ENCODE results near the gene RFC2. TPM values are rescaled to one million over a fixed set of nuclear protein-coding genes. Genes with fewer than 3 reads are reported as not detected.
"Not testable (repeated sequence)": the region's sequence is repeated elsewhere in the genome, so short reads cannot be mapped to it uniquely, and the experiment has no call there.

The RFC2 gene
- total RNA-seq, 4 donors from 2014 or later: 4.9 to 31.4 (median 19.2) TPM

DNA sequence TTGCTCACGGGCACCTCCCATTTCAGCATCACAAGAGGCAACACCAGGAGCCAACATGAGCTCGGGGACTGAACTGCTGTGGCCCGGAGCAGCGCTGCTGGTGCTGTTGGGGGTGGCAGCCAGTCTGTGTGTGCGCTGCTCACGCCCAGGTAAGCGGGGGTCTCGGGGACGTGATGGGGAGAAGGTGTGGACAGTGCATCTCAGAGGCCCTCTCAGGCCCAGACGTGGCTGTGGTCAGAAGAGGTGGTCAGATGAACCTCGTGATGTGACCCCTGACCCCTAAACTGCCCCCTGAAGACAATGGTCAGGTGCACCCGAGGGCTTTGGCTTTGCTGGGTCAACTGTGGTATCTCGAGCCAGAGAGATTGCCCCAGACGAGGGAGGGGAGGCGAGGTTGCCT lies 38.3 kb downstream of the RFC2 start:
- DNase-seq: no peak
- Histone ChIP-seq H3K36me3 (no peaks in the 10 kb centered on the region), H3K9me3 (no peaks in the 10 kb centered on the region), H3K4me1 (no peaks in the 10 kb centered on the region), H3K27me3 (no peaks in the 10 kb centered on the region), H3K27ac (no peak overlapping the region), H3K4me3 (no peak overlapping the region)
- no peak for TF ChIP-seq POLR2A (IDR thresholded peaks at IDR 0.05)
- TF ChIP-seq, protein P1, sequence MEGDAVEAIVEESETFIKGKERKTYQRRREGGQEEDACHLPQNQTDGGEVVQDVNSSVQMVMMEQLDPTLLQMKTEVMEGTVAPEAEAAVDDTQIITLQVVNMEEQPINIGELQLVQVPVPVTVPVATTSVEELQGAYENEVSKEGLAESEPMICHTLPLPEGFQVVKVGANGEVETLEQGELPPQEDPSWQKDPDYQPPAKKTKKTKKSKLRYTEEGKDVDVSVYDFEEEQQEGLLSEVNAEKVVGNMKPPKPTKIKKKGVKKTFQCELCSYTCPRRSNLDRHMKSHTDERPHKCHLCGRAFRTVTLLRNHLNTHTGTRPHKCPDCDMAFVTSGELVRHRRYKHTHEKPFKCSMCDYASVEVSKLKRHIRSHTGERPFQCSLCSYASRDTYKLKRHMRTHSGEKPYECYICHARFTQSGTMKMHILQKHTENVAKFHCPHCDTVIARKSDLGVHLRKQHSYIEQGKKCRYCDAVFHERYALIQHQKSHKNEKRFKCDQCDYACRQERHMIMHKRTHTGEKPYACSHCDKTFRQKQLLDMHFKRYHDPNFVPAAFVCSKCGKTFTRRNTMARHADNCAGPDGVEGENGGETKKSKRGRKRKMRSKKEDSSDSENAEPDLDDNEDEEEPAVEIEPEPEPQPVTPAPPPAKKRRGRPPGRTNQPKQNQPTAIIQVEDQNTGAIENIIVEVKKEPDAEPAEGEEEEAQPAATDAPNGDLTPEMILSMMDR (IDR thresholded peaks at IDR 0.05): no peak
- intact Hi-C loops (cut with DNase I; ENCODE audit: low total_unique reads): no loop called here

DNA sequence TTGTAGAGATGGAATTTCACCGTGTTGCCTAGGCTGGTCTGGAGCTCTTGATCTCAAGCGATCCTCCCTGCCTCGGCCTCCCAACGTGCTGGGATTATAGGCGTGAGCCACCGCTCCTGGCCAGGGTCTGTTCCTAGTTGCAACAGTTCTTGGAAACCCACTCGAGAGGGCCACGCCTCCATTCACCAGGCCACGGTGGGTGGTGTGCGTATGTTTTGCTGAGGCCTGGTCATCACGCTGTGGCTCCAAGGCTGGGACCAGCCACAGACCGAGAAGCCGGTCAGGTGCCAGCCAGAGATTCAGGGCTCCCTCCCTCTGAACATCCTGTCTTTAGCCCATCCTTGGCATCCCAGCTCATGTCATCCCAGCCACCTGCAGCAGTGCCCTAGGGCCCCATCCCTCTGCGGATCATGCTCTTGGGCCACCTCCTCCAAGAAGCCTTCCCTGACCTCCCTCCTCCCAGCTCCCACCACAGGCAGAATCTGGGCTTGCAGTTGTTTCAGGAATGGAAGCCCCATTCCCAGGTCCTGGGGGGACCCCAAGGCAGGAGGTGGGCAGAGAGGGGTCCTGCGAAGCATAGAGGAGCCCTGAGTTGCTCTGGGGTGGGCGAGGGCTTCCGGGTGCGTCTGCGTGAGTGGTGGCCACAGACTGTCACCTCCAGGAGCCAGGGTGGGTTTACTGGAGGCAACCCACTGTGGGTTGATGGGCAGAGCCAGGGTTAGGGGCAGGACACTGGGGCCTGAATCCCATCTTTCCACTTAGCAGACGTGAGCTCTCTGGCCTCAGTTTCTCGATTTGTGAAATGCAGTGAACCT lies 39.2 kb downstream of the RFC2 start:
- Histone ChIP-seq H3K27me3 (no peaks in the 10 kb centered on the region), H3K4me1 (no peaks in the 10 kb centered on the region), H3K27ac (no peak overlapping the region), H3K36me3 (no peaks in the 10 kb centered on the region), H3K9me3 (no peaks in the 10 kb centered on the region), H3K4me3 (no peak overlapping the region)
- TF ChIP-seq POLR2A (IDR thresholded peaks at IDR 0.05): no peak
- TF ChIP-seq, protein P1 (IDR thresholded peaks at IDR 0.05): no peak
- intact Hi-C loops (cut with DNase I; ENCODE audit: low total_unique reads): no loop called here
- no peak for DNase-seq

- no peaks in the 10 kb centered on the region for H3K9me3 ChIP-seq
- intact Hi-C loops (cut with DNase I; ENCODE audit: low total_unique reads): no loop called here
- DNase-seq: no peak
- no peak overlapping the region for H3K4me3 ChIP-seq
- H3K36me3 ChIP-seq: no peaks in the 10 kb centered on the region
- no peak overlapping the region for H3K27ac ChIP-seq
- H3K27me3 ChIP-seq: no peaks in the 10 kb centered on the region
- no peaks in the 10 kb centered on the region for H3K4me1 ChIP-seq
- no peak for TF ChIP-seq POLR2A (IDR thresholded peaks at IDR 0.05)
- TF ChIP-seq, protein P1 (IDR thresholded peaks at IDR 0.05): no peak
Measured at GRCh38 chr7:74212661-74213060, 41.5 kb downstream of the RFC2 start.

DNA sequence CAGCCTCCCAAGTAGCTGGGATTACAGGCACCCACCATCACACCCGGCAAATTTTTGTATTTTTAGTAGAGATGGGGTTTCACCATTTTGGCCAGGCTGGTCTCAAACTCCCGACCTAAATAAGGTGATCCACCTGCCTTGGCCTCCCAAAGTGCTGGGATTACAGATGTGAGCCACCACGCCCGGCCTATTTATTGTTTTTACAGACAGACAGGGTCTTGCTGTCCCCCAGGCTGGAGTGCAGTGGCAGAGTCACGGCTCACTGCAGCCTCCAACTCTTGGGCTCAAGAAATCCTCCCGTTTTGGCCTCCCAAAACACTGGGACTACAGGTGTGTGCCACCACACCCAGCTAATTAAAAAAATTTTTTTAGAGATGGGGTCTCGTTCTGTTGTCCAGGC lies 46.0 kb downstream of the RFC2 start:
- H3K27ac ChIP-seq; H3K27me3 ChIP-seq; H3K36me3 ChIP-seq; H3K4me3 ChIP-seq; H3K9me3 ChIP-seq; H3K4me1 ChIP-seq; intact Hi-C loops (cut with DNase I; ENCODE audit: low total_unique reads); DNase-seq: not testable (repeated sequence)

DNA sequence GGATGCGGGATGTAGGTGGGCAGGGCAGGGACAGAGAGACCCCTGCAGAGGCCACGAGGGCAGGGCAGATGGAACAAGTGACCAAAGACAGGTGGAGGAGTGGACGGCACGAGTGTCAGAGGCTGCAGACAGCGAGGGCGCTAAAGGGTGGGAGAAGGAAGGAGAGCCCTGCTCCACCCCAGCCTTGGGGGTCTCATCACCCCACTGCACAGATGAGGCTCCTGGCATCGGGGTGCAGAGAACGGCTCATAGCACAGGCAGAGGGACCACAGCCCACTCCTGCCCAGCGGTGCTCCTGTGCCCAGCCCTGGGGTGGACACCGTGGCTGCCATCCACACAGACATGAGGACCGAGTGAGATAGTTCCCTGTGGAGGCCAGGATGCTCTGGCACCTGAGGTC lies 46.6 kb downstream of the RFC2 start:
- Histone ChIP-seq H3K9me3 (no peaks in the 10 kb centered on the region), H3K27me3 (no peaks in the 10 kb centered on the region), H3K27ac (no peak overlapping the region), H3K36me3 (no peaks in the 10 kb centered on the region), H3K4me1 (no peaks in the 10 kb centered on the region), H3K4me3 (no peak overlapping the region)
- TF ChIP-seq POLR2A (IDR thresholded peaks at IDR 0.05): no peak
- TF ChIP-seq, protein P1 (IDR thresholded peaks at IDR 0.05): no peak
- intact Hi-C loops (cut with DNase I; ENCODE audit: low total_unique reads): loop anchor here (2.0 kb wide), 1 partner anchor 193 kb away; no protein-coding TSS in a partner anchor
- no peak for DNase-seq
